Activated CD8-positive, alpha-beta T cell treated with anti-CD3 and anti-CD28 coated beads, Interleukin-2, amount 10 ng/mL, durations not matched to agents 7 days and 5 days (primary cell): ENCODE data around the gene KRTAP5-1. TPM values are rescaled to one million over a fixed set of nuclear protein-coding genes. Genes with fewer than 3 reads are reported as not detected.

ENCODE experiments used
- ATAC-seq: fragments of 150-1000 bp; cut with Tn5 transposase; one replicate; pipeline ENCODE4 v1.10.0; 2021; ENCODE audit warnings: moderate library complexity
- CTCF ChIA-PET: fragments of 350-600 bp; sonication (Branson Sonifier 250); formaldehyde crosslinking; loops from one replicate; lab custom pipeline; 2021; ENCODE audit warnings: antibody characterized with exemption; lab: Charles Lee
- POLR2A ChIA-PET: fragments of 350-600 bp; sonication (Branson Sonifier 250); formaldehyde crosslinking; loops from one replicate; lab custom pipeline; 2021; ENCODE audit warnings: antibody characterized with exemption; lab: Charles Lee
- DNase-seq: peaks from one replicate; pipeline ENCODE4 v3.0.0-alpha.2; 2020
- H3K27ac Mint-ChIP-seq: one replicate; pipeline ENCODE4 v1.8.0; 2021; ENCODE audit warnings: mild to moderate bottlenecking, mixed read lengths
- H3K27me3 Mint-ChIP-seq: one replicate; pipeline ENCODE4 v1.8.0; 2021; ENCODE audit warnings: low read depth, mixed read lengths
- H3K36me3 Mint-ChIP-seq: one replicate; pipeline ENCODE4 v1.8.0; 2021; ENCODE audit warnings: low read depth, mixed read lengths
- H3K4me1 Mint-ChIP-seq: one replicate; pipeline ENCODE4 v1.8.0; 2021; ENCODE audit warnings: low read depth, mixed read lengths
- H3K4me3 Mint-ChIP-seq: one replicate; pipeline ENCODE4 v1.8.0; 2021; ENCODE audit warnings: mild to moderate bottlenecking, mixed read lengths
- H3K9me3 Mint-ChIP-seq: one replicate; pipeline ENCODE4 v1.8.0; 2022; ENCODE audit warnings: mixed read lengths; ENCODE audit not compliant: insufficient read depth
- total RNA-seq, 2 experiments: library from RNA; stranded (reverse); gene quantifications; one replicate each; pipeline ENCODE4 v1.2.3, GENCODE V29; 2021

The KRTAP5-1 gene
- total RNA-seq, 2 experiments from 2014 or later = not detected

GRCh38 chr11:1557051-1557884 lies 27.8 kb downstream of the KRTAP5-1 start:
- CTCF ChIA-PET = interaction anchor here (1.8 kb wide), 1 partner anchor 17 kb away, joined by 5 read pairs; no protein-coding TSS in a partner anchor
- DNase-seq = no peak
- H3K27ac Mint-ChIP-seq = no peak overlapping the region

GRCh38 chr11:1556278-1556902 lies 28.7 kb downstream of the KRTAP5-1 start:
- DNase-seq = no peak
- no peak for ATAC-seq
- no peak overlapping the region for H3K4me3 Mint-ChIP-seq
- no peaks in the 10 kb centered on the region for H3K36me3 Mint-ChIP-seq
- ChIA-PET POLR2A (no interaction called here), CTCF (no interaction called here)
- no peaks in the 10 kb centered on the region for H3K27me3 Mint-ChIP-seq
- H3K9me3 Mint-ChIP-seq = no peaks in the 10 kb centered on the region
- H3K4me1 Mint-ChIP-seq = no peaks in the 10 kb centered on the region
- H3K27ac Mint-ChIP-seq = no peak overlapping the region

More at GRCh38 chr11:1557051-1557884, 27.8 kb downstream of the KRTAP5-1 start:
- no peaks in the 10 kb centered on the region for H3K36me3 Mint-ChIP-seq
- POLR2A ChIA-PET = no interaction called here
- no peaks in the 10 kb centered on the region for H3K9me3 Mint-ChIP-seq
- no peak for ATAC-seq
- H3K4me1 Mint-ChIP-seq = no peaks in the 10 kb centered on the region
- no peak overlapping the region for H3K4me3 Mint-ChIP-seq
- no peaks in the 10 kb centered on the region for H3K27me3 Mint-ChIP-seq

DNA sequence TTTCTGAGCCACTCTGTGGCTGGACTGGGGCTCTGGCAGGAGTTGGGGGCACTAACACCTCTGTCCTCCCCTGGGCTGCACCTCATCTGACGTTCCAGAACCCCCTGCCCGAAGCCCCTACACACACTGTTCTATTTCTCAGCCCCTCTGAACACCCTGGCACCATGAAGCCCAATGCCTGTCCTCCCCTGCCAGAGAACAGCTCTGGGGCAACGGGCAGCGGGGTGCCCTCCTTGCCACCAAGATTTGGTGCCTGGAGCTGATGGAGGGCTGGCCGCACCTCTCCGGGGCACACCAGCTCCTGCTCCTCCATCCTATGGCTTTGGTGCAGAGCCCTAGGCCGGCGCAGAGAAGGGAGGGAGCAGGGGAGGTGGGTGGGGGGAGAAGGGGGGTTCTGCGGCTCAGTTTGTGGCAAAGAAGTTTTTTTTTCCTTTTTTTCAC lies 29.4 kb downstream of the KRTAP5-1 start:
- POLR2A ChIA-PET = no interaction called here
- Mint-ChIP-seq H3K9me3 (no peaks in the 10 kb centered on the region), H3K36me3 (no peaks in the 10 kb centered on the region), H3K27ac (no peak overlapping the region), H3K4me3 (no peak overlapping the region), H3K4me1 (no peaks in the 10 kb centered on the region), H3K27me3 (no peaks in the 10 kb centered on the region)
- CTCF ChIA-PET = no interaction called here
- ATAC-seq (no peak), DNase-seq (no peak)

- DNase-seq = no peak
- H3K27ac Mint-ChIP-seq = no peak overlapping the region
- CTCF ChIA-PET = no interaction called here
- no peaks in the 10 kb centered on the region for H3K36me3 Mint-ChIP-seq
- POLR2A ChIA-PET = no interaction called here
- H3K27me3 Mint-ChIP-seq = no peaks in the 10 kb centered on the region
- no peaks in the 10 kb centered on the region for H3K9me3 Mint-ChIP-seq
- ATAC-seq = no peak
- no peak overlapping the region for H3K4me3 Mint-ChIP-seq
- H3K4me1 Mint-ChIP-seq = no peaks in the 10 kb centered on the region
Measured at GRCh38 chr11:1554981-1555712, 29.9 kb downstream of the KRTAP5-1 start.

DNA sequence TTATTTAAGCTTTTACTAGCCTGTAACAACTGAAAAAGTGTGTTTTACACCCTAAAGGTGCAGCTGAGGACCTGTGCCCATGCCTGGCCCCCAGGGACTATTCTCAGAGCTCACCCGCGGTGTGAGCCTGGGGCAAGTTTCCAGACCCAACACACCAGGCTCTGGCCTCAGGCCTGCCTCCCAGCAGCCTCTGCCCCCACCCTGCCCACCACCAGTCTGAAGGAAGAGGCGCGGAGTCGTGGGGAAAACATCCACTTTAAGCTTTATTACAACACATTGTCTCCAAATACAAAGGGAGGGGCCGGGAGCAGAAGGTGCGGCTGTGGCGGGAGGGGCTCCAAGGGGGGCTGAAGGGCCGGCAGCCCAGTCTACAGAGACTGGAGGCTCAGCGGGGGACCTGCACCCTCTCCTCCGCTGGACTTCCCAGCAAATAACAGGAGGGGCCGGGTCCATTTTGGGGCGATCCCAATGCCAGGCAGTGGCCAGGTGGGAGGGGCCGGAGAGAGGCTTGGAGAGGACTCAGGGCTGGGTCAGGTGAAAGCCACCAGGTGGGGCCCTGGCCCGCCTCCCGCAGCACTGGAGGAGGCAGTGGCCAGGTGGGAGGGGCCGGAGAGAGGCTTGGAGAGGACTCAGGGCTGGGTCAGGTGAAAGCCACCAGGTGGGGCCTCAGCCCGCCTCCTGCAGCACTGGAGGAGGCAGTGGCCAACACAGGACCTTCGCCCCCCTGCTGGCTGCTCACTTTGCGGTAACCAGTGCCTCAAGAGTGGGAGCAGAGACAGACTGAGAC lies 31.1 kb downstream of the KRTAP5-1 start:
- no peaks in the 10 kb centered on the region for H3K9me3 Mint-ChIP-seq
- H3K36me3 Mint-ChIP-seq = no peaks in the 10 kb centered on the region
- ChIA-PET POLR2A (no interaction called here), CTCF (interaction anchor here (1.7 kb wide), 1 partner anchor 21 kb away, joined by 4 read pairs; no protein-coding TSS in a partner anchor)
- ATAC-seq = no peak
- peaks cover 7% of the 10 kb centered on the region for H3K27me3 Mint-ChIP-seq
- no peak overlapping the region for H3K4me3 Mint-ChIP-seq
- H3K4me1 Mint-ChIP-seq = no peaks in the 10 kb centered on the region
- no peak for DNase-seq
- no peak overlapping the region for H3K27ac Mint-ChIP-seq

DNA sequence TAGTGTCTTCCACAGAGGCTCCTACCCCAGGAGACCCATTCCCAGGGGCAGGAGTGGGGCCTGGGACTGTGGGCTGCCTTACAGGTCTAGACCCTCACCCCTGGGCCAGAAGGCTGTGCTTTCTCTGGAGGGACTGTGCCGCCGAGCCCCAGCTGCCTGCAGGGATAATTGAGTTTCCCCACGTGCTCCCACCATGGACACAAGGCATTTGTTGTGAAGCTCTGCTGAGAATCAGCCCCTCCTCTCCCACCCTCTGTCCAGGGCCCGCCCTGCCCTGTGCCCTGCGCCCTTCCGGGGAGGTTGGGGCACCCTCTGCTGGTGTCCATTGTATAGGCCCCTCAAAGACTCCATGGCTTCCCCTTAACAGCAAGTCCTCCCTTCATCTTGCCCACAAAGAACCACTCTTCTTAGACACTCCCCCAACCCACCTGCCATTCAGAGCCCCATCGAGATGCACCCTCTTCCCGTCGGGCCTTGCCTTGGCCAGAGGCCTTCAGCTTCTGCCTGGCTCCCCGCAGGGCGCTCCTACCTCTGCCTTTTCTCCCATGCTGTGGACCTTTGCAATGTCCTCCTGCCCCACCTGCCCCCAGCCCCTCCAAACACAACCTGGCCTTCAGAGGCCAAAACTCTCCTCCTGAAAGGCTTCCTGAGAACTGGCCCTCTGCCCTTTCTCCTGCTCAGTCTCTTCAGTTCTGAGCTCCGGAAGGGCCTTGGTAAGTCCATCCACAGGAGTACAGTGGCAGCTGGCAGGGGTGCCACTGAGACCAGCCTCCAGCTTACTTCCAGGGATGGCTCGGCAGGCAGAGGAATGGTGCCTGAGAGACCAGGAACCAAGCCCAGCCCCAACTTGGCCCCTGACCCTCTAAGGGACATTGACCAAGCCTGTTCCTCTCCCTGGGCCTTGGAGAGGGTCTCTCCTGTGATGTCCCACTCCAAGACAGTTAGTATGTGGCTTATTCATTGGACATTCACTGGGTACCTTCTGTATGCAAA lies 35.4 kb downstream of the KRTAP5-1 start:
- peaks cover 28% of the 10 kb centered on the region for H3K27me3 Mint-ChIP-seq
- ChIA-PET POLR2A (no interaction called here), CTCF (interaction anchor here (1.8 kb wide), 1 partner anchor 25 kb away, joined by 6 read pairs; no protein-coding TSS in a partner anchor)
- no peak overlapping the region for H3K4me3 Mint-ChIP-seq
- DNase-seq (no peak), ATAC-seq (no peak)
- no peaks in the 10 kb centered on the region for H3K36me3 Mint-ChIP-seq
- no peaks in the 10 kb centered on the region for H3K9me3 Mint-ChIP-seq
- peaks cover 4% of the 10 kb centered on the region for H3K4me1 Mint-ChIP-seq
- H3K27ac Mint-ChIP-seq = no peak overlapping the region

- ATAC-seq = no peak
- Mint-ChIP-seq H3K4me3 (no peak overlapping the region), H3K27ac (no peak overlapping the region), H3K27me3 (peaks cover 29% of the 10 kb centered on the region), H3K4me1 (peaks cover 4% of the 10 kb centered on the region), H3K9me3 (no peaks in the 10 kb centered on the region), H3K36me3 (no peaks in the 10 kb centered on the region)
- ChIA-PET CTCF (interaction anchor here (1.8 to 2.2 kb wide), 2 partner anchors 26 to 27 kb away, joined by 6 to 48 read pairs; no protein-coding TSS in a partner anchor), POLR2A (no interaction called here)
- no peak for DNase-seq
Measured at GRCh38 chr11:1548221-1549070, 36.6 kb downstream of the KRTAP5-1 start.

GRCh38 chr11:1547467-1548098 lies 37.5 kb downstream of the KRTAP5-1 start:
- Mint-ChIP-seq H3K36me3 (no peaks in the 10 kb centered on the region), H3K4me1 (peaks cover 4% of the 10 kb centered on the region), H3K27ac (no peak overlapping the region), H3K9me3 (no peaks in the 10 kb centered on the region), H3K4me3 (no peak overlapping the region), H3K27me3 (peaks cover 29% of the 10 kb centered on the region)
- CTCF ChIA-PET = interaction anchor here (1.2 to 2.2 kb wide), 2 partner anchors 27 to 604 kb away, joined by 3 to 48 read pairs; no protein-coding TSS in a partner anchor
- POLR2A ChIA-PET = no interaction called here
- DNase-seq = no peak
- no peak for ATAC-seq

GRCh38 chr11:1546536-1547466 lies 38.3 kb downstream of the KRTAP5-1 start:
- Mint-ChIP-seq H3K4me3 (no peak overlapping the region), H3K4me1 (peaks cover 4% of the 10 kb centered on the region)
- CTCF ChIA-PET = interaction anchor here (0.7 to 2.2 kb wide), 8 partner anchors 12 to 605 kb away, joined by 3 to 48 read pairs (median 4); no protein-coding TSS in a partner anchor

More at GRCh38 chr11:1546536-1547466, 38.3 kb downstream of the KRTAP5-1 start:
- Mint-ChIP-seq H3K9me3 (no peaks in the 10 kb centered on the region), H3K27ac (no peak overlapping the region), H3K36me3 (no peaks in the 10 kb centered on the region), H3K27me3 (peaks cover 29% of the 10 kb centered on the region)
- peak; percentile 59 for ATAC-seq
- peak; percentile 32 for DNase-seq
- POLR2A ChIA-PET = no interaction called here
